HG03565 (cell line): ENCODE data around the gene PDE6D.
A peak's percentile ranks its signal among the peaks of the same experiment; 100 is the strongest.

Source experiments
- ATAC-seq: cut with Tn5 transposase; IDR thresholded peaks from one replicate; pipeline ENCODE4 v1.9.1; 2021; ENCODE audit warnings: mild to moderate bottlenecking, moderate library complexity; ENCODE audit not compliant: unreplicated experiment

The PDE6D gene

DNA sequence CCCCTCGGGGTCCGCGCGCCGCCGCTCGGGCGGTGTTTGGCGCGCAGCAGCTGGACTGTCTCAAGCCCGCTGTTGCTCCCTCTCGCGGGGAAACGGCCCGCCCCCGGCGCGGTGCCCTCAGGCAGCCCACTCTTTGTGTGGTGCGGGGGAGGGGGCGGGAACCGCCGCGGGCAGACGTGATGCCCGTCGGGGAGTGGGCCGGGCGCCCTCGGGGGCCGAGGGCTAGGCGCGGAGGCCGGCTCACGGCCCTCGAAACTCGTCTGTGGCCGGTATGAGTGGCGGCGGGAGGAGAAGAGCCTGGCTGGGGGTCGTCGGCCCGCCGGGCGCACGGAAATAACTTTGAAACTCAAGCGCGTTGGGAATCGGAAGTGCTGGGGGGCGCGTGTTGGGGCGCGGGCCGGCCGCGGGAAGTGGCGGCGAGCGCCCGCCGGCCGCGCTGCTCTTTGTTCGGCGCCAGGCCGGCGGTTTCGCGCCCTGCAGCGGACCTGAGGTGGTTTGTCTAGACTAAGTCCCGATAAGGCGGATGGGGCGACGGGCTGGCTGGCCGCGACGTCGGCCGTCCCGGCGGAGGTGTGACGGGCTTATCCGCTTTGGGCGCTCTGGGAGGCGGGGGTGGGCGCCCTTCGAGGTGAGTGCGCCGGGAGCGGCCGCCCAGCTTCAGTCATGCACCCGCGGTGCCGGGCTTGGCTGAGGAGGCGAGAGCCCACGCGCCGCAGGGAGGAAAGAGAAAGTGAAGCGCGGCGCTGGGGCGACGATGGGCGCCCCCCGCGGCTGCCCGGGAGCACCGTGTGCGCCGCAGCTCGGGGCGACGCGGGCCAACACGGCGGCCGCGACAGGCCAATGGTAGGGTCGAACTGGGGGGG, 72.1 kb downstream of the PDE6D start:
- ATAC-seq, result no peak

- peak; percentile 58 for ATAC-seq
Observed at GRCh38 chr2:231707927-231708772, 72.9 kb downstream of the PDE6D start, which contains the start of gene PTMA. PTMA (plus strand) TSS chr2:231708525; CDS start chr2:231708707, 182 bp downstream.

GRCh38 chr2:231707625-231707926, 73.5 kb downstream of the PDE6D start:
- no peak for ATAC-seq

- peak; percentile 30 for ATAC-seq
Observed at GRCh38 chr2:231706731-231707624, 74.1 kb downstream of the PDE6D start.

GRCh38 chr2:231704017-231704416, 77.1 kb downstream of the PDE6D start:
- ATAC-seq, result no peak

GRCh38 chr2:231701456-231702373, 79.4 kb downstream of the PDE6D start:
- ATAC-seq, result no peak

- no peak for ATAC-seq
Observed at GRCh38 chr2:231699006-231699405, 82.1 kb downstream of the PDE6D start.

- no peak for ATAC-seq
Observed at GRCh38 chr2:231696004-231696367, 85.1 kb downstream of the PDE6D start.

GRCh38 chr2:231693956-231694355, 87.1 kb downstream of the PDE6D start:
- ATAC-seq, result no peak

DNA sequence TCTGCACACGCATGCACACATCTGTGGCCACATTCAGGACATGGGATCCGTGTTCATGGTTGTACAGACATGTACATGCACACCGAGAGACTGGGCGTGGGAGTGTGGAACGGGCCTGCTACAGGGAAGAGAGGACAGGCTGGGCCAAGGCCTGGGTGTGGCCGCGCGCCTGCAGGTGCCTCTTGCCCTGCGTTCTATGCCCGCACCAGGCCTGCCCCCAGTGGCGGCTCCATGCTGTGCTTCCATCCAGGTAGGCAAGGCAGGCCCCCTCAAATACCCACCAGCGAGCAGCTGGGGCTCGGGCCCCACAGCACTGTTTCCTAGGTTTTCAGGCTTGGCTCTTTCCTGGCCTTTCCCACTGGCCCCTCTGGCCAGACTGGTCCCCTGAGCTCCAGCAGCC, 88.2 kb downstream of the PDE6D start:
- ATAC-seq, result no peak

GRCh38 chr2:231691251-231691772, 89.8 kb downstream of the PDE6D start:
- ATAC-seq, result no peak

GRCh38 chr2:231689124-231689893, 91.8 kb downstream of the PDE6D start:
- ATAC-seq, result no peak

GRCh38 chr2:231688719-231689118, 92.4 kb downstream of the PDE6D start:
- ATAC-seq, result no peak

DNA sequence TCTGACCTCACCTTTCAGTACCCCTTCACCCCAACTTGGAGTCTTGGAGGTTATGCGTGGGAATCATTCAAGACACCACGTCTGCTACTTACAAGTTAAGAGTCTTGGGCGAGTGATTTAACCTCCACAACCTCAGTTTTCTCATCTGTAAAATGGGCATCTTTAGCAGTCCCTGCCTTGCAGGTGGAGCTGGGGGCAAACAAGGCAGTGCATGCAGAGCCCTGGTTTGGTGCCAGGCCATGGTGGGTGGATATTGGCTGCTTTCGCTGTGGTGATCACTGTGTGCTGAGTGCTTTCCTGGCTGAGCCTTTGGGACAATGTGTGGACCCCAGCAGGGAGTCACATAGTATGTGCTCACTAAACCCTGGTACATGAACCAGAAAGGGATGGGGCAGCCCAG, 93.1 kb downstream of the PDE6D start:
- ATAC-seq, result no peak

GRCh38 chr2:231687133-231687852, 93.8 kb downstream of the PDE6D start:
- ATAC-seq, result peak; percentile 47

DNA sequence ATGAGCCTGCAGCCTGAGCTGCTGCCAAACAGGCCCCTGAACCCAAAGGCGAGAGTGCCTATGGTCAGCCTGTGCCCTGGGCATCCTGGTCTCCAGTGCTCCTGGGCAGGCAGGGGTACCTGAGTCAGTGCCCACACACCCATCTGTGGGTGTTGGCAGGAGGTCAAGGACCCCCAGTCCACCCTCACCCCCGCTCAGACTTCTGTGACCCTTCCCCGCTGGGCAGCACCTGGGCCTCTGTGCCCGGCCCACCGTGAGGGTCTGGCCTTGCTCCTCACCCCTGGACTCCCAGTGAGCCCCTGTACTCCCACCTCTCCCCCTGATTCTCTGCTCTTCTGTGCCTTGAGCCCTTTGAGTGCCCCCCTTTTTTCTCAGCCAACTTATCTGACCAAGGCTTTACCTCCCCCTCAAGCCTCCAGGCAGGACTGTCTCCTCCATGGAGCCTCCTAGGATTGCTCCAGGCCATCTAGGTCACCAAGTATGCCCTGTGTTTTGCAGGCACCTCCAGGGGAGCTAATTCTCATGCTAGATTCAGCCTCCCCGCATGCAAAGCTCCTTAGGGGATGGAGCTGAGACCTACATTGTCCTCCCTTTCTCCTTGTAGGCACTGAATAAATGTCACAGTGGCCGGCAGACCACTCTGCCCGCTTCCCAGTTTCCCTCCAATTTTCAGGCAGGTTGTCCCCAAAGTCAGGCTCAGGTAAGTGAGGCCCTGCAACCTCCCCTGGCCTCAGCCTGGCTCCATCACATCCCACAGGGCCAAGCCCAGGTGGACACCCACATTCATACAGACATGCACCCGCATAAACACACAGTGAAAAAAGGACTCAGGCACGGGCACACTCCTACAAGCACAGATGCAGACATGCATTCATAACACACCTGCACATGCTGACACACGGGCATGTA, 94.6 kb downstream of the PDE6D start:
- ATAC-seq, result no peak
